A549 (cell line): ENCODE results near the gene IGSF5. TPM values are rescaled to one million over a fixed set of nuclear protein-coding genes. Genes with fewer than 3 reads are reported as not detected.

Experiments
- ATAC-seq, 2 experiments: fragments of 200-7000 bp in 1 of 2; fragments of >200 bp in 1 of 2; cut with Nextera tagmentation in 1 of 2; cut with Tn5 transposase in 1 of 2; 3 replicates each; pipeline versions ENCODE4 v1.8.0 to v1.9.1; 2018 to 2020; ENCODE audit warnings: mild to moderate bottlenecking in 1 of 2, moderate library complexity in 1 of 2
- CTCF ChIA-PET: fragments of 300-600 bp; sonication (Branson Sonifier 250); formaldehyde crosslinking; extraction: SDS; loops from one replicate; lab custom pipeline; 2021; ENCODE audit warnings: antibody characterized with exemption, inconsistent platforms; lab: Yijun Ruan, JAX
- POLR2A ChIA-PET: fragments of 350-600 bp; formaldehyde crosslinking; extraction: SDS; loops from one replicate; lab custom pipeline; 2021; ENCODE audit warnings: antibody characterized with exemption, inconsistent platforms; lab: Yijun Ruan, JAX
- DNase-seq, 2 experiments: peaks; one replicate each; pipeline versions ENCODE4 v3.0.0 to v3.0.0-alpha.2; 2011 to 2016; ENCODE audit warnings: low read depth in 1 of 2, low spot score in 1 of 2
- FAIRE-seq: peaks from 2 replicates; lab custom pipeline; 2011; peaks lifted over from hg19 to GRCh38; lab: Jason Lieb, UNC
- H3K27ac ChIP-seq, 2 experiments: fragments of >200 bp; sonication (Bioruptor Twin); formaldehyde crosslinking; 3 replicates each; pipeline ENCODE4 v1.5.1; 2016 to 2017
- H3K4me1 ChIP-seq: fragments of >200 bp; sonication (Bioruptor Twin); formaldehyde crosslinking; 3 replicates; pipeline ENCODE4 v1.6.1; 2016
- H3K4me2 ChIP-seq: fragments of >200 bp; sonication (Bioruptor Twin); formaldehyde crosslinking; 3 replicates; pipeline ENCODE4 v1.6.1; 2016
- H3K4me3 ChIP-seq: fragments of >200 bp; sonication (Bioruptor Twin); formaldehyde crosslinking; 3 replicates; pipeline ENCODE4 v1.5.1; 2016
- H3K9me3 ChIP-seq: fragments of >200 bp; sonication (Bioruptor Twin); formaldehyde crosslinking; 3 replicates; pipeline ENCODE4 v1.6.1; 2016
- ATOH8 ChIP-seq: fragments of 250-450 bp; sonication (Bioruptor Pico); IDR thresholded peaks from 2 replicates; pipeline ENCODE4 v1.5.0; 2020; ENCODE audit warnings: low read depth, mild to moderate bottlenecking, moderate library complexity
- BHLHE40 ChIP-seq: IDR thresholded peaks from 2 replicates; pipeline ENCODE4 v1.6.1; 2012; ENCODE audit warnings: low read depth, low read length, inconsistent platforms
- CBX8 ChIP-seq: fragments of 200-600 bp; sonication (generic); IDR thresholded peaks from 2 replicates; pipeline ENCODE4 v1.6.1; 2016
- CEBPB ChIP-seq, 2 experiments: fragments of >200 bp in 1 of 2; sonication (Bioruptor Twin) in 1 of 2; formaldehyde crosslinking in 1 of 2; IDR thresholded peaks; 2 replicates each; pipeline ENCODE4 v1.6.1; 2012 to 2016
- CTCF ChIP-seq: fragments of >200 bp; sonication (Bioruptor Twin); formaldehyde crosslinking; IDR thresholded peaks from 3 replicates; pipeline ENCODE4 v1.5.1; 2016
- E2F6 ChIP-seq: IDR thresholded peaks from 2 replicates; pipeline ENCODE4 v1.6.1; 2012; ENCODE audit warnings: low read depth, borderline replicate concordance
- ESRRA ChIP-seq: fragments of 150-350 bp; IDR thresholded peaks from 2 replicates; pipeline ENCODE4 v1.6.1; 2014; ENCODE audit warnings: mild to moderate bottlenecking, low read length, borderline replicate concordance
- GATA3 ChIP-seq: IDR thresholded peaks from 2 replicates; pipeline ENCODE4 v1.6.1; 2012; ENCODE audit warnings: borderline replicate concordance
- HOXB13 ChIP-seq: fragments of 250-450 bp; sonication (Bioruptor Pico); IDR thresholded peaks from 2 replicates; pipeline ENCODE4 v1.5.0; 2020; ENCODE audit warnings: low read depth, mild to moderate bottlenecking, moderate library complexity
- HOXB5 ChIP-seq: fragments of 250-450 bp; sonication (Bioruptor Pico); IDR thresholded peaks from 2 replicates; pipeline ENCODE4 v1.5.0; 2020; ENCODE audit warnings: mild to moderate bottlenecking, moderate library complexity
- JUNB ChIP-seq: fragments of >200 bp; sonication (Bioruptor Twin); formaldehyde crosslinking; IDR thresholded peaks from 2 replicates; pipeline ENCODE4 v1.6.1; 2016
- KDM1A ChIP-seq: fragments of 200-600 bp; sonication (generic); IDR thresholded peaks from 2 replicates; pipeline ENCODE4 v1.6.1; 2016; ENCODE audit warnings: low read depth, mild to moderate bottlenecking
- MAX ChIP-seq: IDR thresholded peaks from 2 replicates; pipeline ENCODE4 v1.6.1; 2012
- NR3C1 ChIP-seq: fragments of >200 bp; sonication (Bioruptor Twin); formaldehyde crosslinking; IDR thresholded peaks from 3 replicates; pipeline ENCODE4 v1.6.1; 2017
- RAD21 ChIP-seq, 2 experiments: fragments of >200 bp in 1 of 2; sonication (Bioruptor Twin) in 1 of 2; formaldehyde crosslinking in 1 of 2; IDR thresholded peaks in 1 of 2; conservative IDR thresholded peaks in 1 of 2; 2 replicates in 1 of 2; 3 replicates in 1 of 2; pipeline ENCODE4 v1.6.1; 2012 to 2018; ENCODE audit warnings: inconsistent platforms in 1 of 2
- RARB ChIP-seq: fragments of 250-450 bp; sonication (Bioruptor Pico); IDR thresholded peaks from 2 replicates; pipeline ENCODE4 v1.8.0; 2021; ENCODE audit warnings: mild to moderate bottlenecking, moderate library complexity
- RCOR1 ChIP-seq: fragments of 150-350 bp; IDR thresholded peaks from 2 replicates; pipeline ENCODE4 v1.6.1; 2014; ENCODE audit warnings: antibody characterized with exemption, low read length, low read depth
- RNF2 ChIP-seq: fragments of 200-600 bp; sonication (generic); IDR thresholded peaks from 2 replicates; pipeline ENCODE4 v1.6.1; 2016; ENCODE audit warnings: low read depth, mild to moderate bottlenecking, antibody characterized with exemption, moderate library complexity, borderline replicate concordance
- SMC3 ChIP-seq: fragments of >200 bp; sonication (Bioruptor Twin); formaldehyde crosslinking; IDR thresholded peaks from 3 replicates; pipeline ENCODE4 v1.6.1; 2018; ENCODE audit warnings: inconsistent platforms
- SREBF2 ChIP-seq: fragments of 450-650 bp; IDR thresholded peaks from 2 replicates; pipeline ENCODE4 v1.6.1; 2014; ENCODE audit warnings: mild to moderate bottlenecking, moderate library complexity
- TP53 ChIP-seq: fragments of 250-450 bp; sonication (Bioruptor Pico); IDR thresholded peaks from 2 replicates; pipeline ENCODE4 v1.5.0; 2021; ENCODE audit warnings: mild to moderate bottlenecking, moderate library complexity
- USF2 ChIP-seq: fragments of 450-650 bp; IDR thresholded peaks from 2 replicates; pipeline ENCODE4 v1.6.1; 2014; ENCODE audit warnings: antibody characterized with exemption
- ZFP36 ChIP-seq: fragments of 450-650 bp; IDR thresholded peaks from 2 replicates; pipeline ENCODE4 v1.6.1; 2014; ENCODE audit warnings: borderline replicate concordance; ENCODE audit not compliant: partially characterized antibody
- ZNF302 ChIP-seq: fragments of 250-450 bp; sonication (Bioruptor Pico); IDR thresholded peaks from 2 replicates; pipeline ENCODE4 v1.9.0; 2021; ENCODE audit warnings: inconsistent platforms, mild to moderate bottlenecking, moderate library complexity
- ZSCAN20 ChIP-seq: fragments of 250-450 bp; sonication (Bioruptor Pico); IDR thresholded peaks from 2 replicates; pipeline ENCODE4 v1.8.0; 2022; ENCODE audit warnings: mild to moderate bottlenecking, moderate library complexity
- WGBS: methylation state at CpG from one replicate; pipeline ENCODE4 v1.1.6; 2017; ENCODE audit errors: missing lambda C conversion rate; 5-methylcytosine and 5-hydroxymethylcytosine counted together
- polyA plus RNA-seq, 4 experiments: library from polyadenylated mRNA; depleted of rRNA in 3 of 4; stranded (reverse); fragments of >200 nt; fragmentation: RNase III in 1 of 4; extraction: RNeasy Plus Mini Kit Qiagen cat#74134 plus additional on column Dnase treatment in 1 of 4; gene quantifications; 2 replicates in 3 of 4; 3 replicates in 1 of 4; pipeline ENCODE4 v1.2.3, GENCODE V29; 2011 to 2017

Gene IGSF5
- polyA plus RNA-seq, 2 of the 4 experiments (the other 2 are of a cell fraction): not detected

- FAIRE-seq: no peak
- CTCF ChIA-PET: no interaction called here
These were observed 29.2 kb downstream of the IGSF5 start for GRCh38 chr21:39774227-39774626.

GRCh38 chr21:39775816-39776215 is 30.8 kb downstream of the IGSF5 start:
- TF ChIP-seq GATA3 (no peak), USF2 (no peak), CBX8 (no peak), SMC3 (no peak), ESRRA (no peak), ZNF302 (CRISPR knock-in tag) (no peak), TP53 (CRISPR knock-in tag) (no peak)
- Histone ChIP-seq H3K4me2 (no peak overlapping the region), H3K4me3 (no peak overlapping the region), H3K27ac (no peak overlapping the region), H3K4me1 (no peaks in the 10 kb centered on the region), H3K9me3 (no peaks in the 10 kb centered on the region)
- CTCF ChIA-PET: no interaction called here
- 7% methylated on average over 1 of the region's 1 CpG for WGBS
- DNase-seq: no peak
- ATAC-seq: no peak
- POLR2A ChIA-PET: no interaction called here
- FAIRE-seq: no peak

More at GRCh38 chr21:39774227-39774626, 29.2 kb downstream of the IGSF5 start:
- H3K27ac ChIP-seq: no peak overlapping the region
- no peak for ATAC-seq
- H3K9me3 ChIP-seq: no peaks in the 10 kb centered on the region
- no peak overlapping the region for H3K4me2 ChIP-seq
- 47% methylated on average over 6 of the region's 6 CpGs for WGBS
- no peaks in the 10 kb centered on the region for H3K4me1 ChIP-seq
- no peak for DNase-seq
- TF ChIP-seq BHLHE40: no peak
- TF ChIP-seq HOXB13 (CRISPR knock-in tag): no peak
- no peak for TF ChIP-seq ZFP36
- no peak for TF ChIP-seq CBX8
- TF ChIP-seq SREBF2: no peak
- TF ChIP-seq ZSCAN20 (CRISPR knock-in tag): no peak
- TF ChIP-seq RAD21 (conservative IDR thresholded peaks at IDR 0.05 in 1 of 2, IDR thresholded peaks at IDR 0.05 in 1 of 2): no peak
- no peak for TF ChIP-seq JUNB
- TF ChIP-seq RCOR1: no peak
- TF ChIP-seq MAX: no peak
- TF ChIP-seq CEBPB (IDR thresholded peaks at IDR 0.05): no peak
- no peak for TF ChIP-seq HOXB5 (CRISPR knock-in tag)
- TF ChIP-seq RARB (CRISPR knock-in tag): no peak
- no peak for TF ChIP-seq CTCF
- TF ChIP-seq ATOH8 (CRISPR knock-in tag): no peak
- TF ChIP-seq RNF2: no peak
- TF ChIP-seq KDM1A: no peak
- no peak for TF ChIP-seq NR3C1
- no peak for TF ChIP-seq ESRRA
- TF ChIP-seq E2F6: no peak
- H3K4me3 ChIP-seq: no peak overlapping the region
- POLR2A ChIA-PET: no interaction called here
